CD4-positive, alpha-beta T cell treated with Interferon gamma for 1 hour (primary cell): ENCODE results near the gene KRTAP10-1.
A peak's percentile ranks its signal among the peaks of the same experiment; 100 is the strongest.
"Not testable (repeated sequence)": the region's sequence is repeated elsewhere in the genome, so short reads cannot be mapped to it uniquely, and the experiment has no call there.

ENCODE experiments used
- DNase-seq: peaks from one replicate; pipeline ENCODE4 v3.0.0-alpha.2; 2020

The KRTAP10-1 gene

GRCh38 chr21:44514746-44515358 lies 25.1 kb downstream of the KRTAP10-1 start:
- no peak for DNase-seq

DNA sequence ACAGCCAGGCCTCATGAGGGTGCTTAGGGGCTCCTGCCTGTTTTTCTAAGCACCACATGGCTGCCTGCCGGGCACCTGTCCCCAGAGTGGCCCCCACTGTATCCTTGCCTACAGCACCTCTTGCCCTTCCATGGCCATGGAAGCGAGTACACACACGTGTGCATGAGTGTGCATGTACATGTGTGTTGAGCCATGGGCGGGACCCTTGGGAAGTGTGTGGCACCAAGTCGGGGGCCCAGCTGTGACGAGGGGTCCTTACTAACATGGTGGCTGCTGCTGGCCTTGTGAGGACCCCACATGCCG lies 25.8 kb downstream of the KRTAP10-1 start:
- no peak for DNase-seq

DNA sequence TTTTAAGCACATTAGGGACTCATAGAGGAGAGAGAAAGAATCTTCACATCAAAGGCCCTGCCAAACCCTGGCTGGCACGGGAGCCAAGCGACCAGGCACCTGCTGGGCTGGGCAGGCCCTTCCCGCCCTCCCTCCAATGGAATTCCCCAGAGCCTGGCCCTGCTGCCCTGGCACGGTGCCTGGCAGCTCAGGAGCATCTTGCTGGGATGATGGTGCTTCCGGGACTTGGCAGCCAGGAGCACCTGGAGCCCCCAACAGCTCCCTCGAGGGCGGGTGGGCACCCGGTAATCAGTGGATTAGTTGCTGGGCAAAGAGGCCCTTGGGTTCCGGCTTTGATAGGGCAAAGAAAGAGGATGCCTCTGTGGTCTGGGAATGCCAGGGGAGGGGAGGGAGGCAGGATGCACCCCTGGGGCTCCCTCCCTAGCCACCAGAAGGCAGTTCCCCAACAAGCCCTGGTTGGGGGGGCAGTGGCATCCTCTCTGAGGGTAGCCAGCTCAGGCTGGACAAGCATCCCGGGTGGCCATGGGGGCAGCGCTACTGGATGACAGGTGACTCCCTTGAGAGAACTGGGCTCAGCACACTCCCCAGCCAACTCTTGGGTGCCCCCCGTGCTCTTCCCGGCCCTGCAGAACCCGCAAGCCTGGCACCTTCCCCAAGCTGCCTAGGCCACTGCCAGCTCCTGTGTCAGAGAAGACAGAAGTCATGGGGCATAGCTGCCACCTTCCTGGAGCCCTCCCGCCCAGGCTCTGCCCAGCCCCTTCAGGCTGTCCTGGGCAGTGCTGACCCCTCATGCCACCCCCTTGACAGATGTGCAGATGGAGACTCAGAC lies 26.4 kb downstream of the KRTAP10-1 start:
- no peak for DNase-seq

GRCh38 chr21:44512496-44513388 lies 27.3 kb downstream of the KRTAP10-1 start:
- no peak for DNase-seq

- no peak for DNase-seq
Observed at GRCh38 chr21:44511938-44512275, 28.1 kb downstream of the KRTAP10-1 start.

GRCh38 chr21:44511219-44511937 lies 28.6 kb downstream of the KRTAP10-1 start:
- no peak for DNase-seq

- DNase-seq = peak; percentile 72
Observed at GRCh38 chr21:44510508-44511218, 29.3 kb downstream of the KRTAP10-1 start.

- no peak for DNase-seq
Observed at GRCh38 chr21:44510109-44510507, 29.9 kb downstream of the KRTAP10-1 start.

GRCh38 chr21:44509539-44509938 lies 30.5 kb downstream of the KRTAP10-1 start:
- no peak for DNase-seq

DNA sequence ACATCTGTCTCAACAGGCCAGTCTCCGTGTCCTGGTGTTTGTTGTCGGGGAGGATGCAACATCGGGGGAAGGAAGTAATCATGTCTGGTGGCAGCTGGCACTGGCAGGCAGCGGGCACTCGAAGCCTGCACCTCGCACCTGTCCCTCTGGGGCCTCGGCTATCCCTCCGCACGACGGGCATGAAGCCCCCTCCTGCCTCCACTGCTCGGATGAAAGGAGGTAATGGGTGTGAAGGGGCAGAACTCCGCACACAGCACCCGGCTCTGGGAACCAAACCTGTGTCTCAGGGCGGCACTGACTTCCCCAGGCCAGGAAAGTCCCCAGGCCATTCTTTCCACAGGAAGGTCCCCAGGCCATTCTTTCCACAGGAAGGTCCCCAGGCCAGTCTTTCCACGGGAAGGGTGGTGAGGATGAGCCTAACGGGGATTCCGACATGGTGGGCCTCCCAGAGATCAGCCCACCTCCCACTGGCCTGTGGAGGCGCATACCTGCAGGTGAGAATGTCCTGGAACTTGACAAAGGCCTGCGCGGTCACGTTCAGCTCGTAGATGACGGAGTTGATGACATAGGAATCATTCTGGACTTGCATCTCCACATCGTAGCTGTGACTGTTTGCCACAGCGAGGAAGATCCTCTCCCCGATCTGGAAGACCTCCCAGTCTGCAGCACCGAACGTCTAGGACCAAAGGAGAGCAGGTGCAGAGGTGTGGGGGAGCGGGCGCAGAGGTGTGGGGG lies 31.1 kb downstream of the KRTAP10-1 start:
- DNase-seq = no peak

DNA sequence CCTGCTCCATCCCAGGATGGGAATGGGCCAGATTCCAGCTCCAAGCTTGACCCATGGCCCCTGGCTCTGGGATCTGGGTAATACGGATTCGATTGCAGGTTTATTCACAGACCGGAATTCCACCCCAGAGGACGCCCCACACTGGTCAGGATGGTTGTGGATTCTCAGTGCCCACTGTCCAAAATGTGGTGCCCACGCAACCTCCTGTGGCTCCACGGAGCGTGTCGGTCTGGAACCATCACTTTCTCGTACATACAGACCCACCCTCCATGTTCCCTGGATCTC lies 31.6 kb downstream of the KRTAP10-1 start:
- DNase-seq = no peak

GRCh38 chr21:44507673-44508425 lies 32.1 kb downstream of the KRTAP10-1 start:
- DNase-seq = no peak

- no peak for DNase-seq
Observed at GRCh38 chr21:44506279-44507255, 33.4 kb downstream of the KRTAP10-1 start.

GRCh38 chr21:44505673-44506278 lies 34.2 kb downstream of the KRTAP10-1 start:
- no peak for DNase-seq

DNA sequence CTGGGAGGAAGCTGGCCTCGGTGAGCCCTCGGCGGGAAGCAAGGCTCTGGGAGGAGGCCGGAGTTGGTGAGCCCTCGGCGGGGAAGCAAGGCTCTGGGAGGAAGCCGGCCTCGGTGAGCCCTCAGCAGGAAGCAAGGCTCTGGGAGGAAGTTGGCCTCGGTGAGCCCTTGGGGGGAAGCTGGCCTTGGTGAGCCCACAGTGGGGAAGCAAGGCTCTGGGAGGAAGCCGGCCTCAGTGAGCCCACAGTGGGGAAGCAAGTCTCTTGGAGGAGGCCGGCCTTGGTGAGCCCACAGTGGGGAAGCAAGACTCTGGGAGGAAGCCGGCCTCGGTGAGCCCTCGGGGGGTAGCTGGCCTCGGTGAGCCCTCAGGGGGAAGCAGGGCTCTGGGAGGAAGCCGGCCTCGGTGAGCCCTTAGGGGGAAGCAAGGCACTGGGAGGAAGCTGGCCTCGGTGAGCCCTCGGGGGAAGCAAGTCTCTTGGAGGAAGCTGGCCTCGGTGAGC lies 36.0 kb downstream of the KRTAP10-1 start:
- DNase-seq = peak; percentile 18

DNA sequence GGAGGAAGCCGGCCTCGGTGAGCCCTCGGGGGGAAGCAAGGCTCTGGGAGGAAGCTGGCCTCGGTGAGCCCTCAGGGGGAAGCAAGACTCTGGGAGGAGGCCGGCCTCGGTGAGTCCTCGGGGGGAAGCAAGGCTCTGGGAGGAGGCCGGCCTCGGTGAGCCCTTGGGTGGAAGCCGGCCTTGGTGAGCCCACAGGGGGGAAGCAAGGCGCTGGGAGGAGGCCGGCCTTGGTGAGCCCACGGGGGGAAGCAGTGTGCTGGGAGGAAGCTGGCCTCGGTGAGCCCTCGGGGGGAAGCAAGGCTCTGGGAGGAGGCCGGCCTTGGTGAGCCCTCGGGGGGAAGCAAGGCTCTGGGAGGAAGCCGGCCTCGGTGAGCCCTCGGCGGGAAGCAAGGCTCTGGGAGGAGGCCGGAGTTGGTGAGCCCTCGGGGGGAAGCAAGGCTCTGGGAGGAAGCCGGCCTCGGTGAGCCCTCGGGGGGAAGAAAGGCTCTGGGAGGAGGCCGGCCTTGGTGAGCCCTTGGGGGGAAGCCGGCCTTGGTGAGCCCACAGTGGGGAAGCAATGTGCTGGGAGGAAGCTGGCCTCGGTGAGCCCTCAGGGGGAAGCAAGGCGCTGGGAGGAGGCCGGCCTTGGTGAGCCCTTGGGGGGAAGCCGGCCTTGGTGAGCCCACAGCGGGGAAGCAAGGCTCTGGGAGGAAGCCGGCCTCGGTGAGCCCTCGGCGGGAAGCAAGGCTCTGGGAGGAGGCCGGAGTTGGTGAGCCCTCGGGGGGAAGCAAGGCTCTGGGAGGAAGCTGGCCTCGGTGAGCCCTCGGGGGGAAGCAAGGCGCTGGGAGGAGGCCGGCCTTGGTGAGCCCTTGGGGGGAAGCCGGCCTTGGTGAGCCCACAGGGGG lies 36.7 kb downstream of the KRTAP10-1 start:
- not testable (repeated sequence) for DNase-seq

DNA sequence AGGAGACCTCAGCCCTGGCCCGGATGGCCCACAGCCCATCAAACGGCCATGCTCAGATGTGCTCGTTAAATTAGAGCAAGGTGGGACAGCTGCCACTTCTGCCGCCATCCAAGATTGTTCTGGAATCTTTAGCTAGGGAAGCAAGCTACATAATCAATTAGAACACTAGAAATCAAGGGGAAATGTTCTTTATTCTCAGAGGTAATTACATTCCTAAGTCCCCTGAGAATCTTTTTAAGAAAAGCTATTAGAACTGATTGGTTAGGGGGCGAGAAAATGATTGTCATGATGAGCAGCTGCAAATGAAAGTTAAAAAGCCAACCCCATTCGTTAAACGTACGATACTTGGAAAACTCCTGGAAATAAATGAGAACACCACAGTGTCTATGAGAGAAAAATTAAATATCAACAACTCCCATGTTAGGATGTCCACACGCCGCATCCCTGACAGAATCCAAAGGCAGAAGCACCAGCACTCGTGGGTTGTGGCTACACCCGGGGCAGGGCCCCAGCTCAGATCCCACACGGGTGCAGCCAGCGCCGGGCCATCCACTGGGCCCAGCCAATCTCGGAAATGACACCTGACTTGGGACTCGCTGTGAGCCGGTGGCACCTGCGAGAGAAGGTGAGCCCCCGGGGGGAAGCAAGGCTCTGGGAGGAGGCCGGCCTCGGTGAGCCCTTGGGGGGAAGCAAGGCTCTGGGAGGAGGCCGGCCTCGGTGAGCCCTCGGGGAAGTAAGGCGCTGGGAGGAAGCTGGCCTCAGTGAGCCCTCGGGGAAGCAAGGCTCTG lies 37.6 kb downstream of the KRTAP10-1 start:
- no peak for DNase-seq
